Measurements from ENCODE around the gene HOXD13.

Gene HOXD13

DNA sequence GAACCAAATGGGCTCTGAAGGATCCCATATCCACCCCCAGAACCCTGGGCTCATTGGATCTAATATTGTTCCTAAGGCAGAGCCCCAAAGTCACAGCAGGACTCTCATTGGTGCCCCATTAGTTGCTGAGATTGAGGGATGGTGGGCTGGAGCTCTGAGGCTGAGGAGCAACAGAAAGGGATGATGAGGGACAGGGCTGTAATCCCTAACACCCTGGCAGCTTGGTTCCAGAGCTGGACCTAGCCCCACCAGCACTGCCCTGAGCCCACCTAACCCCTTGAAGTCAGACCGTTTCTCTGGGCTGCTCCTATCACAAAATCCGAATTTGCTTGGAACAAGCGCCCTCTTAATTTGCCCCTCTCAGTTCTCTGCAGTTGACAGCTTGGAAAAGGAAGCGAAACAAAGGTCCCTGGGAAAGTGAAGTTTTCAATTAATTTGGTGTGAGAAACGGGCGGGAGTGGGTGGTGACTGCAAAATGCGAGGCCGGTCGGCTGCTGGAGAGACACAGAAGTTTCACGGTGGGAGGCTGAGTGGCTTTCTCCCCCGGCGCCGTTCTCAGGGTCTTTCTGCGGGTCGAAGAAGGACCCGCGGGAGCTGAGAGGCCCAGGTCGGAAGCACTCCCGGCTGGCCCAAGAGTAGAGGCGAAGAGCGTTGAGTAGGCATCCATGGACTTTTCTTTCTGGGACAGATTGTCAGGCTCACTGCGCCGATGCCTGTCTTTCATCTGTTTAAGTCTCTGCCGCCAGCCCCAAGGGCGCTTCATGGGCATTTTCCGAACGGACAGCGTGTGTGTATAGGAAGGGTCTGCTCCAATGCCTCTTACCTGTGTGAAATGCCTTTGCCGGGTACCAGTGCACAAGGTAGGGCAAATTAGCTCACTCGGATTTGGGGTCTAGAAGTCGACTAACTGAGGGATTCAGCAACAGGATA, 927 bp upstream of the HOXD13 start:
- H3K27ac ChIP-seq = no peak overlapping the region
- no peak for DNase-seq (ENCODE audit: low read depth, low spot score)

DNA sequence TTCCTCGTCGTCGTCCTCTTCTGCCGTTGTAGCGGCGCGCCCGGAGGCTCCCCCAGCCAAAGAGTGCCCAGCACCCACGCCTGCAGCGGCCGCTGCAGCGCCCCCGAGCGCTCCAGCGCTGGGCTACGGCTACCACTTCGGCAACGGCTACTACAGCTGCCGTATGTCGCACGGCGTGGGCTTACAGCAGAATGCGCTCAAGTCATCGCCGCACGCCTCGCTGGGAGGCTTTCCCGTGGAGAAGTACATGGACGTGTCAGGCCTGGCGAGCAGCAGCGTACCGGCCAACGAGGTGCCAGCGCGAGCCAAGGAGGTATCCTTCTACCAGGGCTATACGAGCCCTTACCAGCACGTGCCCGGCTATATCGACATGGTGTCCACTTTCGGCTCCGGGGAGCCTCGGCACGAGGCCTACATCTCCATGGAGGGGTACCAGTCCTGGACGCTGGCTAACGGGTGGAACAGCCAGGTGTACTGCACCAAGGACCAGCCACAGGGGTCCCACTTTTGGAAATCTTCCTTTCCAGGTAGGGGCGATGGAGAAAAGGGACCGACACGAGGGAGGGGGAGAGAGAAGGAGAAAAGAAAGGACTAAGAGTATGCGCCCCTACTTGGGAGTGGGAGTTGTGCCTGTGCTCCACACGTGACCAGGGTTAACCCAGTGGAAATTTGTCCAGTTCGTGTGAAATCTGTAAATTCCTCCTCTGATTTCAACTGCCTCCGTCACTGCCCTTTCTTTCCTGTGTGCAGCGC, 800 bp downstream of the HOXD13 start:
- DNase-seq (ENCODE audit: low read depth, low spot score) = no peak
- H3K27ac ChIP-seq = no peak overlapping the region

DNA sequence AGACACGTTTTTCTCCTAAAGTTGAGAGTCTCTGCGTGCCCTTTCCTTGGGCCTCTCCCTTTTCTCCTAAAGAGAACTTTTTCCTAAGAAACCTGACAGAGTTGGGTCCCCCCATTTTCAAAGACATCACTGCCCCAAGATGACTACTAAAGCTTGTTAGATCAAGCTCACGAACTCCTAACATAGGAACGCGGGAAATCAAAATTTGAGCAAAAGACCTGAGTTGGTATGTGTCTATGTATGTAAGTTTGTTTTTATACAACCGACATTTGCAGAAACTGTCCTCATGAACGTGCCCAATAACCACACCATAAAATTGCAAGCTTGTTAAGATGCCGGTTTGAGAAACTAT, 1.4 kb downstream of the HOXD13 start:
- no peak overlapping the region for H3K27ac ChIP-seq
- no peak for DNase-seq (ENCODE audit: low read depth, low spot score)

DNA sequence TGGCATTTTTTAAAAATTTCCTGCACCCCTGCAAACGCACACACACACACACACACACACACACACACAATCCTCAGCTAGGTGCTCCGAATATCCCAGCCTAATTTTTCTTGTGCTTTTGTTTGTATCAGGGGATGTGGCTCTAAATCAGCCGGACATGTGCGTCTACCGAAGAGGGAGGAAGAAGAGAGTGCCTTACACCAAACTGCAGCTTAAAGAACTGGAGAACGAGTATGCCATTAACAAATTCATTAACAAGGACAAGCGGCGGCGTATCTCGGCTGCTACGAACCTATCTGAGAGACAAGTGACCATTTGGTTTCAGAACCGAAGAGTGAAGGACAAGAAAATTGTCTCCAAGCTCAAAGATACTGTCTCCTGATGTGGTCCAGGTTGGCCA, 1.8 kb downstream of the HOXD13 start:
- H3K27ac ChIP-seq = no peak overlapping the region
- no peak for DNase-seq (ENCODE audit: low read depth, low spot score)

DNA sequence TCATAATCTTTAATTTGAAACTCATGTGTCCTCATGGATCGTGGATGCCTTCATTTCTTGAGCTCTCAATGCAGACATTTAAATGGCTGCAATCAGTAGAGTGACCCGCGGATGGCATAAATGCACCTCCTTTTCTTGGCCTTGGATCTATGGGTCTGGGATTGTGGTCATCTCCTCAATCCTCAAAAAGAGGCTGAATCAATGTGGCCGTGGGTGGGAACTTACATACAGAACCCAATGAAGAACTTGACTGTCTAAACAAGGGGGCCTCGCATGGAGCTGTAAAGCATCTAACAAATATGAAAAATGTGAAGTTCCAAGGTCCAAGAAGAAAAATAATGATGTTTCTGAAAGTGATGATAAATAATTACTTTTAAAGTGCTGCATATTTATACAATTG, 2.9 kb downstream of the HOXD13 start:
- H3K27ac ChIP-seq = no peak overlapping the region
- DNase-seq (ENCODE audit: low read depth, low spot score) = no peak

DNA sequence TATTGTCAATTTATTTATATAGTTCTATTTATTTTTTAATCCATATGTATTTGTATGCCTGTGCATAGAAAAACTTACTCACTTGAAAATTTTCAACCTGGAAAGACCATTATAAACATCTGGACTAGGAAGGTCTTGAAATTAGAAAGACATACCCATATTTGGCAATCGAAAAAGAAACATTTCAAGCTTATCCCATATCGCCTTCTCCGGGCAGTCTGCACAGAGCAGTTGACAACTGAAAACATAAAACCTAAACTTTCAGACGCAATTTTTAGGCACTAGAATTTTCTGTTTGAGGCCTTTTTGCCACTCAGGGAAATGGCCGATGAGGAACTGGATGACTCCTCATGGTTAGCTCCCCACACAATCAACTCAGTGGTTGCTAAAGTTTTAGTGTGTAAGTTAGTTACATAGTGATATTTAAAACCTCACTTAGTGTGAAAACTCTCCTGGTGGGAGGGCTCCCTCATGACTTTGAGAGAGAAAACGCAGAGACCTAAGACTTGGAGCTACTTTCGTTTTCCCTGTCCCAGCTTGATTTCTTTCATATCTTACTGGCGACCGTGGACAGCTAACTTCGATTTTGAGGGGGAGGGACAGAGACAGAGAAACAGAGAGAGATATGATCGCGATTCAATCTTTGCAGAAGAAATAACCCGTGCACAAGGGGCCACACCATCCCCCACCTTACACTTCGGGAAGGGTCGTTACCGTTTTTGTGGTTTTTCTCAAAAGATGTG, 3.9 kb downstream of the HOXD13 start:
- DNase-seq (ENCODE audit: low read depth, low spot score) = no peak
- H3K27ac ChIP-seq = peak overlapping the region; percentile 54

DNA sequence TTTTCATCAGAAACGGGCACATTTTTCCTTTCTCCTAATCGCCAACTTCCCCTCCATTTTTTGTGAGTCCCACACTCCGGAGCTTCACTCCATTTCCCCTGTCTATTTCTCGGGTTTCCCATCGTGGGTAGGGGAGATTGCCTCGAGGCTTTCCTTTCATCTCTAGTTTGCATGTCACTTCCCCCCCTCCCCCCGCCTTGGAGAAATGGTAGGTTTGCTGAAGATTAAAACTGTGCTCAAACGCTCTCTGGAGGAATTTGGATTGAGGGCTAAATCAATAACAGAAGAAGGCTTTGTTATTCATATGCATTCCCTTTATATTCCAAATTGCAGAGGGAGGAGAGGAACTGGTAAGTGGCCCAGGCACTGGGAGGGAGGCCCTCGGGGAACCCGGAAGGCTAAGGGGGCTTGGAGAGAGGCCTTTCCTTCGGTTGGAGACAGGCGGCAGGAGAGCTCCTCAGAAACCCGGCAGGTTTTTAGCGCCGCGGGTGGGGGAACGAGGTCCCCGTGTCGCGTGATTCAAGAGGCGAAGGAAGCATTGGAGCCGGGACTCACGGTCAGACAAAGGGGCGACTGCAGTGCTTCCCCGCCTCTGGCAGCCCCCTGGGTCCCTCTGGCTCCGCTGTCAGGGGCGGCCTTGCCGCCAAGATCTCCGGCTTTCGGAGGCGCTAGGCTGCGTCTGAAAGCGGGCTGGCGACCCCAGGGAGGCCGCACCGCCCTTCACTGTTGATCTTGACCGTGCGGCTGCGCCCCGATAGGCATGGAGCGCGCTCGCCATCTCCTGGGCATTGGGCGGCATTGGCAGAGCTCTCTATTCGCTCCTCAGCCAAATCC, 4.7 kb downstream of the HOXD13 start:
- H3K27ac ChIP-seq = peak overlapping the region; percentile 54
- DNase-seq (ENCODE audit: low read depth, low spot score) = no peak

DNA sequence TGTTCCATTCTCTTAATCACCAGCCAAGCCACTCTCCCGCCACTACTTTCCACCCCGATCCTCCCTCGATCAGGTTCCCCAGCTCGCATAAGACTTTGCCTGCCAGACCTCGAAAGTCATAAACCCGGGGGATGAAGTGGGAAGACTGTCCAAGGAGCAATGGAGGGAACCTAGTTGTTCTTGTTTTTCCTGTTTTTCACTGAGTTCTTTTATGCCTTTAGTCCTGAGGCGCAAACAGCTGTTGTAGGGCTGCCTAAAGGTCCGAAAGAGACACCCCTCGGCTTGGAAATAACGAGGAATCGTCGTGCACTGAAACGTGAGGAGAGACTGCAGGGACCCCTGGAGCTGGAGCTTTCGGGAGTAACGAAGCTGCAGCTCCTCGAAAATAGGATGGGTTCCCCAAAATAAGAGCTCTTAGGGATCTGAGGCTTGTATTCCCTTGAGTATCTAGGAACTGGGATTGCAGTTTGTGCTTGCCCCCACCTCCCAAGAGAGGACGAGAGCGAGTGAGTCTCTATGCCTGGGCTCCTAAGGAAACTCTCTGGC, 5.4 kb downstream of the HOXD13 start:
- DNase-seq (ENCODE audit: low read depth, low spot score) = no peak

DNA sequence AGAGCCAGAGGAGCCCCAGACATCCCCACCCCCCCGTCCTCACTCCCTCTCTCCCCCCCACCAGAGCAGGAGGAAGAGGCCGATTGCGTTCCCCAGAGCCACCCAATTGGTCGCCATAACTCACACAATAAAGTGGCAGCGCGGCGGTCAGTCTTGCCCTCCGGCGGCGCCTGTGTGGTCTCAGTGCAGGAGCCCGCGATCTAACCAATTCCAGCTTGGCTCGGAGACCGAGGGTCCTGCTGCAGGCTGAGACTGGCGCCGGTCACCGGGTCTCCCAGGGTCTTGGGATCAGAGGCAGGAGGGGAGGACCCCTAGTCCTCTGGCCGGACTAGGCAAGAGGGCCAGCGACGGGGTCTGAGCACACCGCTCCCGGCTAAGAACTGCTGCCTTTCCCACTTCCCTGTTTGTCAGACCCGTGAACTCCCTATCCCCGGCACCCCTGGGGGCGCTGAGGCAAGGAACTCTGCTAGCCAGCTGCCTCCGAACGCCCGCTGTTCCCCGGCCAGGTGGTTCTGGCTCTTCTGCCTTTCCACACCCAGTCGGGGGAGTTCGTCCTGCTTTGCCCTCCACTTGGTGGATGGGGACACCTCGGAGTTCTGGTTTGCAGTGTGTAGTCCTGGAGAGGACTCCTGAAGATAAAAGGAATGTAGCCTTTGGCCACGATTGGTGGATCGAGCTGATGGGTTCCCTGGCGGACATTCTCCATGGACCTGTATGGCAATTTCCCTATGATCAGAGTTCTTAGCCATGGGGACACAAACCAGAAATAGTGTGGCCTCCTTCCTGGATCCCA, 6.0 kb downstream of the HOXD13 start:
- no peak for DNase-seq (ENCODE audit: low read depth, low spot score)
- no peak overlapping the region for H3K27ac ChIP-seq

More for the DNA sequence above, 5.4 kb downstream of the HOXD13 start:
- H3K27ac ChIP-seq = no peak overlapping the region

DNA sequence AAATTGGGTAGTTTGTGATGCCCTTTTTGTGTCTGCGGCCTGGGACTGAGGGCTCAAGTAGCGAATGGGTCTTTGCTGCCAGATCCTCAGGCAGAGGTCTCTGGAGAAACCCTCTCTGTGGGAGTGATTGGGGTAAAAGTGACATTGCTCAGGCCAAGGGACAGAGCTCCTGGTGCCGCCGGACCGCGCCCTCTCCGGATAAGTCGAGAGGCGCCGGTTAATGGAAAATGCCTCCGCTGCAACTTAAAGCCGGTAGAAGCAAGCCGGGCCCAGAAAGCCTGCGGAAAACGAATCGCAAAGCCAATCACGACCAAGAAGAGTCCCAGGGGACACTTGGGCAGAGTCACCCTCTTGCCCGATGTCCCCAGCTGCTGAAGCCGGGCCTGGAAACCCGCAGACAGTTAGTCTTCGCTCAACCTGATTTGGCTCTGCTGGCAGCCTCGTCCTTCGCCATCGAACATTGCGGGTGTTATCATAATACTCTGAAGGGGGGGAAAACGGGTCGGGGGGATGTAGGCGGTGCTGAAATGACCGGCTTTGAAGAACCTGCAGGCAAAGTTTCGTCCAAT, 6.7 kb downstream of the HOXD13 start:
- H3K27ac ChIP-seq = no peak overlapping the region
- no peak for DNase-seq (ENCODE audit: low read depth, low spot score)

DNA sequence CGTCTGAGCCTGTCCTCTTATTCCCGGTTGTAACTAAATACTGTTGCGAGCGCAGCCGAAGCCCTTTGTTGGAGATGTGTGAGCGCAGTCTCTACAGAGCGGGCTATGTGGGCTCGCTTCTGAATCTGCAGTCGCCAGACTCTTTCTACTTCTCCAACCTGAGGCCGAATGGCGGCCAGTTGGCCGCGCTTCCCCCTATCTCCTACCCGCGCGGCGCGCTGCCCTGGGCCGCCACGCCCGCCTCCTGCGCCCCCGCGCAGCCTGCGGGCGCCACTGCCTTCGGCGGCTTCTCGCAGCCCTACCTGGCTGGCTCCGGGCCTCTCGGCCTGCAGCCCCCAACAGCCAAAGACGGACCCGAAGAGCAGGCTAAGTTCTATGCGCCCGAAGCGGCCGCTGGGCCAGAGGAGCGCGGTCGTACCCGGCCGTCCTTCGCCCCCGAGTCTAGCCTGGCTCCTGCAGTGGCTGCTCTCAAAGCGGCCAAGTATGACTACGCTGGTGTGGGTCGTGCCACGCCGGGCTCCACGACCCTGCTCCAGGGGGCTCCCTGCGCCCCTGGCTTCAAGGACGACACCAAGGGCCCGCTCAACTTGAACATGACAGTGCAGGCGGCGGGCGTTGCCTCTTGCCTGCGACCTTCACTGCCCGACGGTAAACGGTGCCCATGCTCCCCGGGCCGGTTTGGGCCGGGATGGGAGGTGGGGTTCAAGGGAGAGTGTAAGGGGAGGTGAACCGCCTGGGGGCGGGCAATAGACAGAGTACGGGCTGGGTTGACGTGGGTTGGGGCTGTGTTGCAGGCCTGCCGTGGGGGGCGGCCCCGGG, 7.4 kb downstream of the HOXD13 start, which contains the start of gene HOXD12:
Gene HOXD12, plus strand, starts transcription at position 68 of the 819 bp plus-strand sequence. Its CDS starts 7 bp downstream, at position 75.
- no peak for DNase-seq (ENCODE audit: low read depth, low spot score)
- no peak within 1 kb of the TSS for H3K27ac ChIP-seq

DNA sequence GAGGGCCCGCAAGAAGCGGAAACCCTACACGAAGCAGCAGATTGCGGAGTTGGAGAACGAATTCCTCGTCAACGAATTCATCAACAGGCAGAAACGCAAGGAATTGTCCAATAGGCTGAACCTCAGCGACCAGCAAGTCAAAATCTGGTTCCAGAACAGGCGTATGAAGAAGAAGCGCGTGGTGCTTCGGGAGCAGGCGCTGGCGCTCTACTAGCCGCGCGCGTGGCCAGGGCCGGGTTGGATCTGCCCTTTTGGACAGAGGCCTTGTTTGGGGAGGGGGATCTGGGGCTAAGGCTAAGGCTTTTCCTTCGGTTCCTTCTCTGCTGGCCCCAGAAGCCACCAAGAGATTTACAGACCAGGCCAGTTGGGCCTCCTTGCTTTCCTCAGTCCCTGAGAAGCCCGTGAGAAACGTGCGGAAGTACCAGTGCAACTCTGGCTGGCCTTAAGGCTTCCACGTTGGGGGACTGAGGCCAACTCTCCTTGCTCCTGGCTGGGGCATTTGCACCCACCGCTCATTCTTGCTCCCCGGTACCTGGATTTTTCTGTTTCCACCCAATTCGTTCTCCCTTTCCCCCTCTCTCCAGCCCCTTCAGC, 8.1 kb downstream of the HOXD13 start:
- no peak for DNase-seq (ENCODE audit: low read depth, low spot score)
- no peak overlapping the region for H3K27ac ChIP-seq

DNA sequence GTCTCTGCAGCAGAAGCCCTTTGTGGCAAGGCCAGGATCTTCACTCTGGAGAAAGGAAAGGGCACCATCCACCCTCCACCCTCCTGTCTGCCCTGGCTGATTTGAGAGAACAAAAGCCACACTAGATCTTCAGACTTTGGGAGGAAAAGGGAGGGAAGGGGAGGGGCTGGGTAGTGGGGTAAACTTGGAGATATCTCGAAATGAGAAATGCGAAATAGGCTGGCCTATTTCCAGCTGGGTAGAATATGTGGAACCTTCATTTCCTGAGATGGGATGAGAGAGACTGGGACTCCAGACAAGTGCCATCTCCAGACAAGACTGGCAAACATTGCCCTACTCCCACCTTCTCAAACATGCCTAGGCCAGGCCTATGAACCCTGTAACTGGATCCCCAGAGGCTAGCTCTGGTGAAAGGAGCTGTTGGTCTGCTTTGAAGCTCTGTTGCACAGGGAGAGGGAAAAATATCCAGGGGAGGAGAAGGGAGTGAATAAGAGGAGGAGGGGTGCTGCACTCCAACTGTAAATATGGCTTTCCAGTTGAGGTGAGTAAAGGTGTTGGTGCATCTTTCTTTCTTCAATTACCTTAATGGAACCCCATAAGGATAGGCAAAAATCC, 8.8 kb downstream of the HOXD13 start:
- DNase-seq (ENCODE audit: low read depth, low spot score) = no peak
- no peak overlapping the region for H3K27ac ChIP-seq

DNA sequence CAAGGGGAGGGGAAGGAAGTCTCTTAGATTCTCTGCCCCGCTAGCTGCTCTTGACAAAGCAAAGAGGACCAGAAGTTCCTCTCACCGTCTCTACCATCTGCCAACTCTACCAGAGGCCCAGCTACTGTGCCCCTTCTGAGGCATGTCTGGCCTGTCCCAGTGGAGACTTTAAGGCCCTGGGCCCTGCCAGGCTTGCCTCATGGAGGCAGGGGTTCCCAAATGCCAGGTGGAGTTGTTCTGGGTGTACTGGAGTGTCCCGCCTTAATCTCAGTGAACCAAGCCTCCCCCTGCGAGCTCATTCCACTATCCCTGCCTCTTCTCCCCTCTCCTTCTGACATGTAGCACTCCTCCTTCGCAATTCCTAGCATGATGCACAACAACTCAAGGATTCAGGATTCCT, 9.3 kb downstream of the HOXD13 start:
- no peak for DNase-seq (ENCODE audit: low read depth, low spot score)
- no peak overlapping the region for H3K27ac ChIP-seq

DNA sequence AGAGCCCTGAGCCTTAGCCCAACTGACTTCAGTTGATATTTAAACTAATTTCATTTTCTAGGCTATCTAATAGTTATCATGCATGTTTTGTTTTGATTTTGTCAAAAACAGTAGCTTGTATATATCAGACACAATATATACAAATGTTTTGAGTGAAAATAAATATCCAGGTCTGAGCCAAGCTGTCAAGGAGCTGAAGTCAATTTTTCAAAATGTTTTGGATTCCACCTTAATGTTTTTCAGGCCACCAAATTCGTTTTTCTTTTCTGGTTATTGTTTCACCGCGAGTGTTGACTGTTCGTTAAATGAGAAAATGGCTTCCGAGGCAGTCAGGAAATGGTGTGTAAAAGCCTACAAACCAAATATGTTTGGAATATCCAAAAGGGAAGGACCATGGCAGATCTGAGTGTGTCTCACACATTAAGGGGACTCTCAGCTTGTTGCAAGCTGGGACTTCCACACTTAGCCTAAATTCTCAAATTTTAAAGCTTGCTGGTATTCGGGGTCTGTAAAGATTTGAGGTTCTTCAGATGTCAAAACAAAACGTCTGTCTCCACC, 9.9 kb downstream of the HOXD13 start:
- no peak overlapping the region for H3K27ac ChIP-seq
- DNase-seq (ENCODE audit: low read depth, low spot score) = no peak

DNA sequence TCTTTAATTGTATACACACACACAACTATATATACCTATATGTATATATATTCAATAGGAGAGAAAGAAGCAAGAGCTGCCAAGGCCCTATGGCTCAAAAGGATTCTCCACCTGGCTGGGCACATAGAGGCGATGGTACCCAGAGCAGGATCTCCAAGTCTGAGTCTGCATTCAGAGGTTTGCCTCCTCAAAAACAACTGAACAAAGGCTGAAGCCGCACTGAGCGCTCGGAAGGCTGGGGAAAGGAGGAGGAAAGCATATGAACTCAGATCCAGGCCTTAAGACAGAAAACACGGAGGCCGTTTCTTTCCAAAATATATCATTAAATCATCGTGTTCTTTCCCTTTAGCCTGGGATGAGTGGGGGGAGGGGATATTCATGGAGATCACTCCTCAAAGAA, 10.7 kb downstream of the HOXD13 start:
- DNase-seq (ENCODE audit: low read depth, low spot score) = no peak
- H3K27ac ChIP-seq = peak overlapping the region; percentile 98
